HCT116 (cell line): ENCODE measurements around the gene LAIR1. TPM values are rescaled to one million over a fixed set of nuclear protein-coding genes. Genes with fewer than 3 reads are reported as not detected.

Source experiments
- ATAC-seq: fragments of 200-7000 bp; cut with Tn5 transposase; 2 replicates; pipeline ENCODE4 v1.9.1; 2020; ENCODE audit warnings: mild to moderate bottlenecking, moderate library complexity
- BruUV-seq: library from RNA; stranded (reverse); fragments of 400-500 nt; replicated peaks from 2 replicates; lab custom pipeline; 2021; lab: Mats Ljungman, UMichigan
- CTCF ChIA-PET: fragments of 300-600 bp; sonication (Branson Sonifier 250); formaldehyde crosslinking; loops from one replicate; lab custom pipeline; 2021; ENCODE audit warnings: antibody characterized with exemption; lab: Charles Lee
- POLR2A ChIA-PET: fragments of 300-600, 350-600 bp; sonication (Branson Sonifier 250); formaldehyde crosslinking; loops from one replicate; lab custom pipeline; 2021; ENCODE audit warnings: antibody characterized with exemption; lab: Charles Lee
- RAD21 ChIA-PET, 2 experiments: fragments of 300-600 bp; sonication (Branson Sonifier 250); formaldehyde crosslinking; loops; one replicate each; lab custom pipeline; 2023; ENCODE audit warnings: low total read pairs in 2 of 2; ENCODE audit not compliant: uncharacterized antibody in 2 of 2, unreplicated experiment in 2 of 2, low non-redundant PET in 1 of 2; lab: Charles Lee
- DNase-seq: peaks from one replicate; pipeline ENCODE4 v3.0.0-alpha.2; 2010; ENCODE audit warnings: low read depth, low spot score
- H2AFZ ChIP-seq: fragments of 200-600 bp; shearing (Covaris generic), sonication (generic); 2 replicates; pipeline ENCODE4 v1.6.1; 2017; ENCODE audit warnings: low read depth, mixed run types, mixed read lengths, antibody characterized with exemption, low read length; ENCODE audit not compliant: poor library complexity, severe bottlenecking
- H3K27ac ChIP-seq: 2 replicates; pipeline ENCODE4 v1.5.1; 2012; ENCODE audit warnings: low read depth, low read length
- H3K27me3 ChIP-seq: fragments of 200-600 bp; sonication (generic); 2 replicates; pipeline ENCODE4 v1.6.1; 2016; ENCODE audit warnings: mixed run types, low read length, mixed read lengths; ENCODE audit not compliant: insufficient read depth
- H3K36me3 ChIP-seq, 2 experiments: fragments of 200-500 bp in 1 of 2; fragments of 200-600 bp in 1 of 2; sonication (Bioruptor generic) in 1 of 2; sonication (generic) in 1 of 2; 2 replicates each; pipeline versions ENCODE4 v1.5.1 to v1.6.1; 2014 to 2016; ENCODE audit warnings: low read length in 2 of 2, inconsistent platforms in 1 of 2, mixed read lengths in 1 of 2, mixed run types in 1 of 2; ENCODE audit not compliant: insufficient read depth in 2 of 2, control insufficient read depth in 1 of 2
- H3K4me1 ChIP-seq, 2 experiments: fragments of 200-600 bp in 1 of 2; sonication (generic) in 1 of 2; 2 replicates each; pipeline versions ENCODE4 v1.5.1 to v1.6.1; 2012 to 2017; ENCODE audit warnings: low read length in 2 of 2, inconsistent platforms in 1 of 2, mild to moderate bottlenecking in 1 of 2, mixed read lengths in 1 of 2, mixed run types in 1 of 2, moderate library complexity in 1 of 2; ENCODE audit not compliant: insufficient read depth in 2 of 2, control insufficient read depth in 1 of 2
- H3K4me2 ChIP-seq: fragments of 200-600 bp; sonication (generic); 2 replicates; pipeline ENCODE4 v1.6.1; 2017; ENCODE audit warnings: mixed run types, low read length, mixed read lengths
- H3K4me3 ChIP-seq, 2 experiments: fragments of 200-600 bp in 1 of 2; sonication (generic) in 1 of 2; replicated peaks in 1 of 2; 2 replicates each; pipeline ENCODE4 v1.5.1; 2011 to 2016; ENCODE audit warnings: low read length in 2 of 2, control low read depth in 1 of 2, low read depth in 1 of 2, mild to moderate bottlenecking in 1 of 2, mixed read lengths in 1 of 2, mixed run types in 1 of 2
- H3K79me2 ChIP-seq: fragments of 200-600 bp; sonication (generic); 2 replicates; pipeline ENCODE4 v1.6.1; 2017; ENCODE audit warnings: mild to moderate bottlenecking, mixed run types, low read length, moderate library complexity, mixed read lengths; ENCODE audit not compliant: insufficient read depth
- H3K9ac ChIP-seq: fragments of 200-600 bp; sonication (generic); 2 replicates; pipeline ENCODE4 v1.6.1; 2016; ENCODE audit warnings: low read length, mixed read lengths
- H3K9me2 ChIP-seq: fragments of 200-600 bp; sonication (generic), shearing (Covaris generic); 2 replicates; pipeline ENCODE4 v1.6.1; 2017; ENCODE audit warnings: mixed run types, mild to moderate bottlenecking, moderate library complexity; ENCODE audit not compliant: insufficient read depth
- H3K9me3 ChIP-seq, 2 experiments: fragments of 200-500 bp in 1 of 2; fragments of 200-600 bp in 1 of 2; sonication (Bioruptor generic) in 1 of 2; sonication (generic) in 1 of 2; 2 replicates each; pipeline ENCODE4 v1.6.1; 2014 to 2017; ENCODE audit warnings: low read length in 2 of 2, mixed read lengths in 2 of 2, inconsistent platforms in 1 of 2, low read depth in 1 of 2, mild to moderate bottlenecking in 1 of 2, mixed run types in 1 of 2, moderate library complexity in 1 of 2; ENCODE audit not compliant: control insufficient read depth in 1 of 2, insufficient read depth in 1 of 2
- H4K20me1 ChIP-seq: fragments of 200-600 bp; sonication (generic), shearing (Covaris generic); 2 replicates; pipeline ENCODE4 v1.6.1; 2017; ENCODE audit warnings: mixed run types, mild to moderate bottlenecking, moderate library complexity; ENCODE audit not compliant: insufficient read depth
- CBX3 ChIP-seq: IDR thresholded peaks from 2 replicates; pipeline ENCODE4 v1.6.1; 2012; ENCODE audit warnings: low read depth
- CTCF ChIP-seq, 3 experiments: fragments of 200-600 bp in 1 of 3; sonication (generic) in 1 of 3; IDR thresholded peaks in 2 of 3; conservative IDR thresholded peaks in 1 of 3; 2 replicates each; pipeline ENCODE4 v1.5.1; 2012 to 2017; ENCODE audit warnings: low read depth in 2 of 3, low read length in 2 of 3, antibody characterized with exemption in 1 of 3, borderline replicate concordance in 1 of 3, control low read depth in 1 of 3, mild to moderate bottlenecking in 1 of 3, mixed read lengths in 1 of 3, mixed run types in 1 of 3, moderate library complexity in 1 of 3; ENCODE audit not compliant: insufficient read depth in 1 of 3
- EGR1 ChIP-seq: IDR thresholded peaks from 2 replicates; pipeline ENCODE4 v1.6.1; 2012; ENCODE audit warnings: low read depth
- ELF1 ChIP-seq: IDR thresholded peaks from 2 replicates; pipeline ENCODE4 v1.6.1; 2012; ENCODE audit warnings: low read depth, borderline replicate concordance
- EZH2 ChIP-seq: fragments of 200-600 bp; sonication (generic); IDR thresholded peaks from 2 replicates; pipeline ENCODE4 v1.6.1; 2017; ENCODE audit warnings: antibody characterized with exemption, mixed run types
- EZH2phosphoT487 ChIP-seq: fragments of 200-600 bp; IDR thresholded peaks from 2 replicates; pipeline ENCODE4 v1.6.1; 2018; ENCODE audit warnings: antibody characterized with exemption, borderline replicate concordance
- FOSL1 ChIP-seq: IDR thresholded peaks from 2 replicates; pipeline ENCODE4 v1.6.1; 2012; ENCODE audit warnings: low read depth
- JUND ChIP-seq: IDR thresholded peaks from 2 replicates; pipeline ENCODE4 v1.6.1; 2012
- MAX ChIP-seq: IDR thresholded peaks from 2 replicates; pipeline ENCODE4 v1.6.1; 2012
- POLR2A ChIP-seq: IDR thresholded peaks from 2 replicates; pipeline ENCODE4 v1.7.0; 2011; ENCODE audit warnings: borderline replicate concordance; ENCODE audit not compliant: insufficient read depth, insufficient read length; ENCODE audit errors: extremely low read depth
- POLR2AphosphoS5 ChIP-seq: IDR thresholded peaks from 2 replicates; pipeline ENCODE4 v1.6.1; 2011; ENCODE audit warnings: mild to moderate bottlenecking, low read depth, low read length, moderate library complexity
- REST ChIP-seq: IDR thresholded peaks from 2 replicates; pipeline ENCODE4 v1.6.1; 2012; ENCODE audit warnings: low read depth
- SIN3A ChIP-seq: IDR thresholded peaks from 2 replicates; pipeline ENCODE4 v1.6.1; 2012; ENCODE audit warnings: low read depth
- SP1 ChIP-seq: IDR thresholded peaks from 2 replicates; pipeline ENCODE4 v1.6.1; 2012; ENCODE audit warnings: low read depth
- SRF ChIP-seq: IDR thresholded peaks from 2 replicates; pipeline ENCODE4 v1.6.1; 2012; ENCODE audit warnings: low read depth
- TCF7L2 ChIP-seq: IDR thresholded peaks from 2 replicates; pipeline ENCODE4 v1.7.0; 2011; ENCODE audit warnings: borderline replicate concordance, inconsistent platforms; ENCODE audit not compliant: insufficient read depth, insufficient read length; ENCODE audit errors: extremely low read depth
- YY1 ChIP-seq: IDR thresholded peaks from 2 replicates; pipeline ENCODE4 v1.6.1; 2011; ENCODE audit warnings: low read length, low read depth, moderate library complexity, mild to moderate bottlenecking; ENCODE audit not compliant: insufficient replicate concordance; ENCODE audit errors: extremely low read depth
- ZBTB33 ChIP-seq: IDR thresholded peaks from 2 replicates; pipeline ENCODE4 v1.6.1; 2011; ENCODE audit warnings: mild to moderate bottlenecking, low read length, moderate library complexity; ENCODE audit not compliant: insufficient replicate concordance; ENCODE audit errors: extremely low read depth
- ZFX ChIP-seq: fragments of 450-650 bp; IDR thresholded peaks from 2 replicates; pipeline ENCODE4 v1.6.1; 2017
- ZNF274 ChIP-seq: fragments of 200-500 bp; sonication (Bioruptor generic); IDR thresholded peaks from 2 replicates; pipeline ENCODE4 v1.6.1; 2014; ENCODE audit warnings: mild to moderate bottlenecking, low read depth, low read length, inconsistent platforms
- intact Hi-C: fragments of 100-400 bp; cut with micrococcal nuclease; formaldehyde crosslinking; loops from 2 replicates; pipeline ENCODE4 v1.10.0; 2022
- total RNA-seq: library from RNA; stranded (reverse); gene quantifications from one replicate; pipeline ENCODE4 v1.2.1, GENCODE V29; 2021; ENCODE audit not compliant: unreplicated experiment

LAIR1 gene
- total RNA-seq, 1 experiment from 2014 or later: 0.89 TPM

GRCh38 chr19:54305141-54305540 is 59.6 kb downstream of the LAIR1 start:
- Histone ChIP-seq H3K9me3 (no peaks in the 10 kb centered on the region), H3K9me2 (no peaks in the 10 kb centered on the region), H3K4me2 (no peak overlapping the region)
- intact Hi-C loops: no loop called here
- ATAC-seq: no peak
- TF ChIP-seq ELF1: no peak
- TF ChIP-seq ZNF274: no peak
- no peak for TF ChIP-seq CBX3
- no peak for TF ChIP-seq FOSL1
- no peak for TF ChIP-seq JUND
- no peak for TF ChIP-seq EZH2phosphoT487
- no peak for TF ChIP-seq ZBTB33
- no peak for TF ChIP-seq EGR1
- no peak for TF ChIP-seq TCF7L2
- no peak for TF ChIP-seq SRF
- TF ChIP-seq CTCF (IDR thresholded peaks at IDR 0.05 in 2 of 3, conservative IDR thresholded peaks at IDR 0.05 in 1 of 3; ENCODE audit: borderline replicate concordance in 1 of 3, insufficient read depth in 1 of 3, low read depth in 2 of 3, low read length in 2 of 3): no peak
- TF ChIP-seq ZFX: no peak
- TF ChIP-seq SP1: no peak
- no peak for TF ChIP-seq POLR2AphosphoS5
- no peak for TF ChIP-seq REST
- TF ChIP-seq MAX: no peak
- TF ChIP-seq EZH2: no peak
- no peak for TF ChIP-seq YY1
- TF ChIP-seq SIN3A: no peak
- TF ChIP-seq POLR2A: no peak
- TF ChIP-seq, all 23 proteins: peak for 0
- H4K20me1 ChIP-seq: no peaks in the 10 kb centered on the region
- H3K79me2 ChIP-seq: no peaks in the 10 kb centered on the region
- no peaks in the 10 kb centered on the region for H3K36me3 ChIP-seq
- no peak overlapping the region for H3K27ac ChIP-seq
- no peak overlapping the region for H3K9ac ChIP-seq
- BruUV-seq: no TSS peak
- ChIA-PET RAD21 (no interaction called here), CTCF (no interaction called here), POLR2A (no interaction called here)
- no peak for DNase-seq
- no peaks in the 10 kb centered on the region for H3K4me1 ChIP-seq
- no peak overlapping the region for H2AFZ ChIP-seq
- no peak overlapping the region for H3K4me3 ChIP-seq
- peaks cover 21% of the 10 kb centered on the region for H3K27me3 ChIP-seq
